Stomach (tissue), 4 donors: ENCODE data around the gene RERE.

Experiments
- EP300 ChIP-seq: sonication (generic); formaldehyde crosslinking; IDR thresholded peaks from one replicate; pipeline ENCODE4 v1.6.1; 2017; ENCODE audit warnings: antibody characterized with exemption
- POLR2AphosphoS5 ChIP-seq, 3 donors: sonication (generic); formaldehyde crosslinking; IDR thresholded peaks; one replicate each; pipeline ENCODE4 v1.6.1; 2016; ENCODE audit warnings: antibody characterized with exemption in 3 of 3
- TF ChIP-seq, protein P1 (sequence below), 7 experiments: fragments of 450-650 bp in 4 of 7; fragments of 200-600 bp in 3 of 7; sonication (generic) in 3 of 7; IDR thresholded peaks; one replicate each; pipeline ENCODE4 v1.5.1; 2016 to 2019; ENCODE audit warnings: antibody characterized with exemption in 7 of 7, control low read depth in 2 of 7, mild to moderate bottlenecking in 1 of 7

DNA sequence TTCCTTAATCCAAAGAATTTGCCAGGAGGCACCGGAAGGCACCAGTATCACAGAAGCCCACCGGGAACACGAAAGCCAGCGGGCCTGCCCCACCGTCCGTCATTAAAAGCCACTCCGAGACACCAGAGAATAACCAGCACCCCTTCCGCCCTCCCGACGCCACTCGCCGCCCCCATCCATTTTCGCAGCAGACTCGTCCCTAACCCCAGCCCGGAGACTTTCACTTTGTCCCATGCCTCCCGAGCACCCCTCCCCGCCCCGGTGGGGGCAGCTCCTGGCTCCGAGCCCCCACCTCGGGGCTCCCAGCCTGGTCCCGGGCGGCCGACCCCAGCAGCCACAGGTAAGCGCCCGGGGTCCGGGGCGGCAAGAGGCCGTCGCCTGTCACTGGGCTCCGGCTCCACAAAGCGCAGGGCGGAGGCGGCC, 394.2 kb downstream of the RERE start:
- TF ChIP-seq, protein P1, sequence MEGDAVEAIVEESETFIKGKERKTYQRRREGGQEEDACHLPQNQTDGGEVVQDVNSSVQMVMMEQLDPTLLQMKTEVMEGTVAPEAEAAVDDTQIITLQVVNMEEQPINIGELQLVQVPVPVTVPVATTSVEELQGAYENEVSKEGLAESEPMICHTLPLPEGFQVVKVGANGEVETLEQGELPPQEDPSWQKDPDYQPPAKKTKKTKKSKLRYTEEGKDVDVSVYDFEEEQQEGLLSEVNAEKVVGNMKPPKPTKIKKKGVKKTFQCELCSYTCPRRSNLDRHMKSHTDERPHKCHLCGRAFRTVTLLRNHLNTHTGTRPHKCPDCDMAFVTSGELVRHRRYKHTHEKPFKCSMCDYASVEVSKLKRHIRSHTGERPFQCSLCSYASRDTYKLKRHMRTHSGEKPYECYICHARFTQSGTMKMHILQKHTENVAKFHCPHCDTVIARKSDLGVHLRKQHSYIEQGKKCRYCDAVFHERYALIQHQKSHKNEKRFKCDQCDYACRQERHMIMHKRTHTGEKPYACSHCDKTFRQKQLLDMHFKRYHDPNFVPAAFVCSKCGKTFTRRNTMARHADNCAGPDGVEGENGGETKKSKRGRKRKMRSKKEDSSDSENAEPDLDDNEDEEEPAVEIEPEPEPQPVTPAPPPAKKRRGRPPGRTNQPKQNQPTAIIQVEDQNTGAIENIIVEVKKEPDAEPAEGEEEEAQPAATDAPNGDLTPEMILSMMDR (IDR thresholded peaks at IDR 0.05): no peak
- TF ChIP-seq EP300 (no peak), POLR2AphosphoS5 (IDR thresholded peaks at IDR 0.05) (no peak)
